ENCODE results near the gene SH3GLB1.
"Not testable (repeated sequence)": the region's sequence is repeated elsewhere in the genome, so short reads cannot be mapped to it uniquely, and the experiment has no call there.

The SH3GLB1 gene

GRCh38 chr1:86704458-86704971 lies at the start of gene SH3GLB1:
Gene SH3GLB1 (plus strand): TSS chr1:86704576. CDS start chr1:86704900, 324 bp downstream.
- peak; percentile 96 for DNase-seq

- DNase-seq: not testable (repeated sequence)
Measured at GRCh38 chr1:86658381-86658780, 46.0 kb upstream of the SH3GLB1 start.

- DNase-seq: no peak
Measured at GRCh38 chr1:86666368-86666767, 38.0 kb upstream of the SH3GLB1 start.

GRCh38 chr1:86687595-86687994 lies 16.8 kb upstream of the SH3GLB1 start:
- peak; percentile 34 for DNase-seq

GRCh38 chr1:86692641-86693040 lies 11.7 kb upstream of the SH3GLB1 start:
- DNase-seq: no peak

GRCh38 chr1:86695400-86695799 lies 9.0 kb upstream of the SH3GLB1 start:
- DNase-seq: no peak

- DNase-seq: no peak
Measured at GRCh38 chr1:86696522-86696921, 7.9 kb upstream of the SH3GLB1 start.

GRCh38 chr1:86699186-86699585 lies 5.2 kb upstream of the SH3GLB1 start:
- DNase-seq: no peak

GRCh38 chr1:86701731-86702130 lies 2.6 kb upstream of the SH3GLB1 start:
- no peak for DNase-seq

- DNase-seq: not testable (repeated sequence)
Measured at GRCh38 chr1:86702954-86703494, 1.4 kb upstream of the SH3GLB1 start.

- peak; percentile 96 for DNase-seq
Measured at GRCh38 chr1:86703696-86704457, 499 bp upstream of the SH3GLB1 start.

GRCh38 chr1:86704972-86705664 lies 742 bp downstream of the SH3GLB1 start:
- peak; percentile 22 for DNase-seq

- DNase-seq: no peak
Measured at GRCh38 chr1:86705665-86705985, 1.2 kb downstream of the SH3GLB1 start.

- DNase-seq: peak; percentile 37
Measured at GRCh38 chr1:86706018-86706635, 1.8 kb downstream of the SH3GLB1 start.

GRCh38 chr1:86708920-86709319 lies 4.5 kb downstream of the SH3GLB1 start:
- no peak for DNase-seq

GRCh38 chr1:86712088-86712860 lies 7.9 kb downstream of the SH3GLB1 start:
- no peak for DNase-seq

- no peak for DNase-seq
Measured at GRCh38 chr1:86713477-86713876, 9.1 kb downstream of the SH3GLB1 start.

GRCh38 chr1:86714159-86714558 lies 9.8 kb downstream of the SH3GLB1 start:
- no peak for DNase-seq

GRCh38 chr1:86714561-86715244 lies 10.3 kb downstream of the SH3GLB1 start:
- no peak for DNase-seq

- no peak for DNase-seq
Measured at GRCh38 chr1:86718786-86719185, 14.4 kb downstream of the SH3GLB1 start.

GRCh38 chr1:86731416-86731815 lies 27.0 kb downstream of the SH3GLB1 start:
- DNase-seq: no peak

GRCh38 chr1:86733340-86733739 lies 29.0 kb downstream of the SH3GLB1 start:
- no peak for DNase-seq
